ENCODE measurements around the gene OLAH.

- no peak for TF ChIP-seq POLR2AphosphoS5 (IDR thresholded peaks at IDR 0.05; ENCODE audit: borderline replicate concordance, low read depth, low read length)
- no peak for TF ChIP-seq EZH2 (IDR thresholded peaks at IDR 0.05)
- no peak for TF ChIP-seq FOXP2 (optimal IDR thresholded peaks at IDR 0.05; ENCODE audit: control extremely low read depth, extremely low read length, insufficient read depth)
These were observed 8.4 kb downstream of the OLAH start for GRCh38 chr10:15052121-15052520.

Data from SK-N-MC (cell line).